Activated CD4-positive, CD25-positive, alpha-beta regulatory T cell treated with anti-CD3 and anti-CD28 coated beads, Interleukin-2, amount 50 U/mL, for 72 hours (primary cell): ENCODE results near the gene NLGN1.

Experiments used
- DNase-seq: peaks from one replicate; pipeline ENCODE4 v3.0.0; 2021

Gene NLGN1

GRCh38 chr3:174247687-174248152, 850.2 kb downstream of the NLGN1 start:
- no peak for DNase-seq

GRCh38 chr3:174251681-174252080, 854.1 kb downstream of the NLGN1 start:
- no peak for DNase-seq

GRCh38 chr3:174253196-174253823, 855.8 kb downstream of the NLGN1 start:
- no peak for DNase-seq

- no peak for DNase-seq
These were observed 856.4 kb downstream of the NLGN1 start for GRCh38 chr3:174253940-174254339.

GRCh38 chr3:174255454-174255853, 857.9 kb downstream of the NLGN1 start:
- no peak for DNase-seq

GRCh38 chr3:174266476-174266875, 868.9 kb downstream of the NLGN1 start:
- no peak for DNase-seq

- no peak for DNase-seq
These were observed 870.5 kb downstream of the NLGN1 start for GRCh38 chr3:174268061-174268460.

- no peak for DNase-seq
These were observed 871.0 kb downstream of the NLGN1 start for GRCh38 chr3:174268586-174268985.

- DNase-seq, result no peak
These were observed 873.3 kb downstream of the NLGN1 start for GRCh38 chr3:174270841-174271240.

- DNase-seq, result no peak
These were observed 877.8 kb downstream of the NLGN1 start for GRCh38 chr3:174275336-174275735.

- no peak for DNase-seq
These were observed 879.3 kb downstream of the NLGN1 start for GRCh38 chr3:174276826-174277225.

GRCh38 chr3:174278094-174278493, 880.5 kb downstream of the NLGN1 start:
- DNase-seq, result no peak

GRCh38 chr3:174280186-174280585, 882.6 kb downstream of the NLGN1 start:
- no peak for DNase-seq

- DNase-seq, result no peak
These were observed 887.8 kb downstream of the NLGN1 start for GRCh38 chr3:174285242-174285864.

- no peak for DNase-seq
These were observed 890.2 kb downstream of the NLGN1 start for GRCh38 chr3:174287705-174288104.

- no peak for DNase-seq
These were observed 897.1 kb downstream of the NLGN1 start for GRCh38 chr3:174294616-174295015.

GRCh38 chr3:174295306-174296092, 898.0 kb downstream of the NLGN1 start:
- no peak for DNase-seq

- no peak for DNase-seq
These were observed 905.3 kb downstream of the NLGN1 start for GRCh38 chr3:174302746-174303315.

GRCh38 chr3:174303907-174304560, 906.5 kb downstream of the NLGN1 start:
- no peak for DNase-seq

- DNase-seq, result no peak
These were observed 911.2 kb downstream of the NLGN1 start for GRCh38 chr3:174308736-174309135.

GRCh38 chr3:174310475-174310983, 913.0 kb downstream of the NLGN1 start:
- no peak for DNase-seq

- no peak for DNase-seq
These were observed 917.7 kb downstream of the NLGN1 start for GRCh38 chr3:174315225-174315624.

- no peak for DNase-seq
These were observed 919.5 kb downstream of the NLGN1 start for GRCh38 chr3:174317005-174317404.
